ENCODE data around the gene FOXN3. TPM values are rescaled to one million over a fixed set of nuclear protein-coding genes. Genes with fewer than 3 reads are reported as not detected.

FOXN3 gene
- total and polyA plus RNA-seq, 10 of the 15 experiments (the other 5 are each of a cell fraction or from before 2014, with no cell fraction given), result 4.5 to 68.9 (median 29.7) TPM

DNA sequence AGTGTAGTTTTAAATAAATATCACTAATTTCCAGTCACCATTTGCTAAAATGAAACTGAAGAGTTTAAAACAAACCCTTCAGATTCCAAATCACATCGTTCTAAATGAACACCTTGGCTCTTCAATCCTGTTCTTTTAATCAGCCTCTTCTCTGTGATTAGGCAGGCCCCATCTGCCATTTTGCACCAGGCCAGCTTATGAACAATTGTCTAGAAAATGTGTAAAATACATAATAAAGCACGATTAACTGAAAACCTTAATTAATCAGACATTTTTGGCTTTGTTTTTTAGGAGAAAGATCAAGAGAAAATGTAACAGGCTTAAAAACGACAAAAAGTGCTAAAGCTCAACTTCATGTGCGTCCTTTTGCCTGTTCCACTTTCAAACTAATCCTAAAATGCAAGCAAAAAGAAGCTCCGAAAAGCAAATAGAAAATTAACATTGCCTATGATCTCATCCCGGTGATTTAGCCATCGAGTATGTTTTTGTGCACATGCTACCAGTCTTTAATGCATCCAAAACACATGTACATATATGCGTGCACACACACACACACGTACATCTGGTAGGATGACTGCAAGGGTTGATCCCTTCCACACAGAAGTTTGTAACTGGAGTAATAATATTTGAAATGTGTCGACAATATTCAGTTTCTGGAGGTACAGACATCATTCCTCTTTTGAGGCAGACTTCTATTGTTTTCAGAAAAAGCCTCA, 288.6 kb downstream of the FOXN3 start:
- RAD21 ChIA-PET (ENCODE audit: unreplicated experiment), result no interaction called here
- no peak for FAIRE-seq
- no peak overlapping the region for H3K27ac ChIP-seq (ENCODE audit: control insufficient read depth, insufficient read depth)
- no peaks in the 10 kb centered on the region for H3K79me2 ChIP-seq (ENCODE audit: control insufficient read depth, insufficient read depth, low read length)
- H3K9ac ChIP-seq (ENCODE audit: control insufficient read depth, insufficient read depth, low read length), result no peak overlapping the region
- H4K20me1 ChIP-seq (ENCODE audit: control insufficient read depth, insufficient read depth), result no peaks in the 10 kb centered on the region
- no peak for DNase-seq (ENCODE audit: low read depth, low spot score)
- CTCF ChIA-PET, result no interaction called here
- no TSS peak for BruUV-seq (replicated peaks)
- TF ChIP-seq CBFB (IDR thresholded peaks at IDR 0.05; ENCODE audit: low read depth) (no peak), JUND (IDR thresholded peaks at IDR 0.05; ENCODE audit: low read depth, low read length) (no peak), SMC3 (IDR thresholded peaks at IDR 0.05; ENCODE audit: borderline replicate concordance, low read length) (no peak), RUNX3 (IDR thresholded peaks at IDR 0.05; ENCODE audit: low read length) (no peak), PML (IDR thresholded peaks at IDR 0.05; ENCODE audit: low read length) (no peak), MEF2A (IDR thresholded peaks at IDR 0.05; ENCODE audit: insufficient read depth, low read depth, low read length) (no peak), CEBPB (IDR thresholded peaks at IDR 0.05; ENCODE audit: borderline replicate concordance in 1 of 2, low read depth in 2 of 2, low read length in 2 of 2) (no peak), SP1 (IDR thresholded peaks at IDR 0.05; ENCODE audit: low read depth, low read length) (no peak), PBX3 (IDR thresholded peaks at IDR 0.05; ENCODE audit: insufficient replicate concordance, low read depth, low read length) (no peak), ZNF274 (IDR thresholded peaks at IDR 0.05; ENCODE audit: insufficient read depth, insufficient read length) (no peak), RELB (IDR thresholded peaks at IDR 0.05; ENCODE audit: low read depth) (no peak), CTCF (IDR thresholded peaks at IDR 0.05 in 2 of 3, conservative IDR thresholded peaks at IDR 0.05 in 1 of 3; ENCODE audit: control insufficient read depth in 2 of 3, extremely low read depth in 1 of 3, insufficient read depth in 1 of 3, low read depth in 3 of 3, low read length in 3 of 3) (no peak), E4F1 (IDR thresholded peaks at IDR 0.05; ENCODE audit: borderline replicate concordance, partially characterized antibody) (no peak)
- intact Hi-C loops (cut with micrococcal nuclease; ENCODE audit: unreplicated experiment) (no loop called here), in situ Hi-C loops (cut with MboI) (no loop called here)
- no peaks in the 10 kb centered on the region for H3K27me3 ChIP-seq (replicated peaks in 1 of 2; ENCODE audit: control insufficient read depth in 2 of 2, insufficient read depth in 2 of 2, low read length in 1 of 2)
- H3K4me2 ChIP-seq (ENCODE audit: control insufficient read depth, insufficient read depth), result no peak overlapping the region
- ATAC-seq, result no peak
- SMC1A ChIA-PET (ENCODE audit: uncharacterized antibody, unreplicated experiment), result no interaction called here
- WGBS (ENCODE audit: insufficient coverage, insufficient replicate concordance, low lambda C conversion rate, missing lambda C conversion rate), result 45% methylated on average over 10 of the region's 10 CpGs
- no peak overlapping the region for H2AFZ ChIP-seq (ENCODE audit: control insufficient read depth, low read depth, low read length)
- H3K36me3 ChIP-seq (ENCODE audit: control insufficient read depth in 2 of 2, insufficient read depth in 2 of 2, low read length in 1 of 2), result no peaks in the 10 kb centered on the region
- POLR2A ChIA-PET, result no interaction called here
- H3K4me1 ChIP-seq (ENCODE audit: control insufficient read depth, insufficient read depth, low read length), result no peaks in the 10 kb centered on the region
- H3K9me3 ChIP-seq (replicated peaks; ENCODE audit: control insufficient read depth, insufficient read depth, low read length), result no peaks in the 10 kb centered on the region
- no peak overlapping the region for H3K4me3 ChIP-seq
